Ishikawa (cell line): Measurements from ENCODE around the gene ROGDI.
A peak's percentile ranks its signal among the peaks of the same experiment; 100 is the strongest.

Experiments used
- EGR1 ChIP-seq: IDR thresholded peaks from 2 replicates; pipeline ENCODE4 v1.6.1; 2012
- EP300 ChIP-seq: IDR thresholded peaks from 2 replicates; pipeline ENCODE4 v1.6.1; 2012; ENCODE audit warnings: borderline replicate concordance
- RAD21 ChIP-seq: IDR thresholded peaks from 2 replicates; pipeline ENCODE4 v1.6.1; 2012; ENCODE audit warnings: low read depth
- TCF12 ChIP-seq: IDR thresholded peaks from 2 replicates; pipeline ENCODE4 v1.6.1; 2012; ENCODE audit warnings: low read depth
- TEAD4 ChIP-seq: IDR thresholded peaks from 2 replicates; pipeline ENCODE4 v1.6.1; 2012
- ZBTB7A ChIP-seq: IDR thresholded peaks from 2 replicates; pipeline ENCODE4 v1.6.1; 2012; ENCODE audit warnings: low read depth
- TF ChIP-seq, protein P1 (sequence below): IDR thresholded peaks from 2 replicates; pipeline ENCODE4 v1.6.1; 2012; ENCODE audit warnings: low read depth, mild to moderate bottlenecking
- TF ChIP-seq, protein P2 (sequence below): IDR thresholded peaks from 2 replicates; pipeline ENCODE4 v1.6.1; 2012

DNA sequence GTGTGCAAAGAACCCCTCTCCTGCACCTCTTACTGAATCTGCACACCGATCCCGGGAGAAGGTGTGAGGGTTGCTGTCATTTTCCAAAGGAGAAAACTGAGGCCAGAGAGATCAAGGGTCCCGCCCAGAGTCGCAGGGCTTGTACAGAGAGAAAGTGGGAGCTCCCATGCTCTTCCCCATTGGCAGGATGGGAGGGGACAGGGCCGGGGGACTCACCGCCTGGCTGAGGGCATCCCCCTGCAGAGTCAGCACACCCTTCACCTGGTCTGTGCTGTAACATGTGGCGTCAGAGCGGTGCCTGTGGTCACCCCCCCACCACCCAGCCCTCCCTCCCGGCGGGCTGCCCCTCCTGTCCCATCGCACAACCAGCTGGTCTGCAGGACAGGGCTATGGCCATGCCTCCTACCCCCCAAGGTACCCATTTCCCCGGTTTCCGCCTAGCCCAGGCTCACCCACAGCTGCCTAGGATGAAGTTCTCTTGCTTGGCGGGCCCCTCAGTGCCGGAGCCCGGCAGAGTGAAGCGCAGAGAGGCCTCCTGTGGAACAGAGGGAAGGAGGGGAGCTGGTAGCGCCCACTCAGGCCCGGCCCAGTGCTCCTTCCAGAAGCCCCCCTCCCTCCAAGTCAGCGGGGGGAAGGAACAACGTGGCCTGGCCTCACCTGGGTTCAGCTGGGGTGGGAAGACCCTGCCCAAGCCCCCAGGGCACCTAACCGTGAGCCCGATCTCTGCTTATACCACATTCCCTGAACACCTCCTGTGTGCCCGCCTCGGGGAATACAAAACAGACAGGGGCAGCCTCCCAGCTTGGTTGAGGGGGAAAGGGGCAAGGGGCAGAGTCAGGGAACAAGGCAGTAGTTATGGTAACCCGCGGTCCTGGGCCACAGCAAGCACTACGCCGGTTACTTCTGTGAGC, 1.1 kb downstream of the ROGDI start:
- 0 out of 2 replicates have a peak, but pooled peaks have one; percentile 39 for TF ChIP-seq ZBTB7A
- TF ChIP-seq, protein P1, sequence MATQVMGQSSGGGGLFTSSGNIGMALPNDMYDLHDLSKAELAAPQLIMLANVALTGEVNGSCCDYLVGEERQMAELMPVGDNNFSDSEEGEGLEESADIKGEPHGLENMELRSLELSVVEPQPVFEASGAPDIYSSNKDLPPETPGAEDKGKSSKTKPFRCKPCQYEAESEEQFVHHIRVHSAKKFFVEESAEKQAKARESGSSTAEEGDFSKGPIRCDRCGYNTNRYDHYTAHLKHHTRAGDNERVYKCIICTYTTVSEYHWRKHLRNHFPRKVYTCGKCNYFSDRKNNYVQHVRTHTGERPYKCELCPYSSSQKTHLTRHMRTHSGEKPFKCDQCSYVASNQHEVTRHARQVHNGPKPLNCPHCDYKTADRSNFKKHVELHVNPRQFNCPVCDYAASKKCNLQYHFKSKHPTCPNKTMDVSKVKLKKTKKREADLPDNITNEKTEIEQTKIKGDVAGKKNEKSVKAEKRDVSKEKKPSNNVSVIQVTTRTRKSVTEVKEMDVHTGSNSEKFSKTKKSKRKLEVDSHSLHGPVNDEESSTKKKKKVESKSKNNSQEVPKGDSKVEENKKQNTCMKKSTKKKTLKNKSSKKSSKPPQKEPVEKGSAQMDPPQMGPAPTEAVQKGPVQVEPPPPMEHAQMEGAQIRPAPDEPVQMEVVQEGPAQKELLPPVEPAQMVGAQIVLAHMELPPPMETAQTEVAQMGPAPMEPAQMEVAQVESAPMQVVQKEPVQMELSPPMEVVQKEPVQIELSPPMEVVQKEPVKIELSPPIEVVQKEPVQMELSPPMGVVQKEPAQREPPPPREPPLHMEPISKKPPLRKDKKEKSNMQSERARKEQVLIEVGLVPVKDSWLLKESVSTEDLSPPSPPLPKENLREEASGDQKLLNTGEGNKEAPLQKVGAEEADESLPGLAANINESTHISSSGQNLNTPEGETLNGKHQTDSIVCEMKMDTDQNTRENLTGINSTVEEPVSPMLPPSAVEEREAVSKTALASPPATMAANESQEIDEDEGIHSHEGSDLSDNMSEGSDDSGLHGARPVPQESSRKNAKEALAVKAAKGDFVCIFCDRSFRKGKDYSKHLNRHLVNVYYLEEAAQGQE: no peak
- TF ChIP-seq TCF12: no peak
- no peak for TF ChIP-seq EP300
- TF ChIP-seq, protein P2, sequence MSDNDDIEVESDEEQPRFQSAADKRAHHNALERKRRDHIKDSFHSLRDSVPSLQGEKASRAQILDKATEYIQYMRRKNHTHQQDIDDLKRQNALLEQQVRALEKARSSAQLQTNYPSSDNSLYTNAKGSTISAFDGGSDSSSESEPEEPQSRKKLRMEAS: no peak
- no peak for TF ChIP-seq RAD21
- TF ChIP-seq TEAD4: no peak
- TF ChIP-seq EGR1: no peak
